HepG2 (cell line): ENCODE results near the gene RPS6KA2. TPM values are rescaled to one million over a fixed set of nuclear protein-coding genes. Genes with fewer than 3 reads are reported as not detected.
A peak's percentile ranks its signal among the peaks of the same experiment; 100 is the strongest.

Experiments
- DPF2 ChIP-seq: sonication (generic); formaldehyde crosslinking; IDR thresholded peaks from 2 replicates; pipeline ENCODE4 v1.4.0; 2020; ENCODE audit warnings: mild to moderate bottlenecking, low read depth, missing genetic modification reagents, borderline replicate concordance
- DRAP1 ChIP-seq: IDR thresholded peaks from 2 replicates; pipeline ENCODE4 v1.6.1; 2016; ENCODE audit warnings: missing genetic modification reagents, missing compliant biosample characterization
- GATAD1 ChIP-seq: IDR thresholded peaks from 2 replicates; pipeline ENCODE4 v1.6.1; 2016; ENCODE audit warnings: missing genetic modification reagents, missing compliant biosample characterization
- MAFG ChIP-seq: sonication (generic); formaldehyde crosslinking; IDR thresholded peaks from 2 replicates; pipeline ENCODE4 v1.5.1; 2020; ENCODE audit warnings: mild to moderate bottlenecking, missing genetic modification reagents
- MIER2 ChIP-seq: IDR thresholded peaks from 2 replicates; pipeline ENCODE4 v1.6.1; 2016; ENCODE audit warnings: missing biosample characterization, missing genetic modification reagents
- NR0B2 ChIP-seq: sonication (generic); formaldehyde crosslinking; IDR thresholded peaks from 2 replicates; pipeline ENCODE4 v1.4.0; 2020; ENCODE audit warnings: mild to moderate bottlenecking, missing genetic modification reagents
- PAXIP1 ChIP-seq: sonication (generic); formaldehyde crosslinking; conservative IDR thresholded peaks from 2 replicates; pipeline ENCODE4 v1.4.0; 2020; ENCODE audit warnings: mild to moderate bottlenecking, missing genetic modification reagents, moderate library complexity
- PBX2 ChIP-seq: IDR thresholded peaks from 2 replicates; pipeline ENCODE4 v1.6.1; 2016; ENCODE audit warnings: control low read depth
- RFXANK ChIP-seq: IDR thresholded peaks from 2 replicates; pipeline ENCODE4 v1.6.1; 2016
- RFXAP ChIP-seq: sonication (generic); formaldehyde crosslinking; IDR thresholded peaks from 2 replicates; pipeline ENCODE4 v1.4.0; 2020; ENCODE audit warnings: missing genetic modification reagents, borderline replicate concordance
- YY1 ChIP-seq: IDR thresholded peaks from 2 replicates; pipeline ENCODE4 v1.6.1; 2011; ENCODE audit warnings: low read length, low read depth, moderate library complexity, mild to moderate bottlenecking; ENCODE audit not compliant: insufficient read depth, insufficient replicate concordance
- ZNF432 ChIP-seq: sonication (generic); formaldehyde crosslinking; IDR thresholded peaks from 2 replicates; pipeline ENCODE4 v1.5.0; 2020; ENCODE audit warnings: missing genetic modification reagents, mild to moderate bottlenecking, borderline replicate concordance
- ZNF503 ChIP-seq: sonication (generic); formaldehyde crosslinking; IDR thresholded peaks from 2 replicates; pipeline ENCODE4 v1.4.0; 2020; ENCODE audit warnings: missing genetic modification reagents
- ZNF646 ChIP-seq: sonication (generic); formaldehyde crosslinking; IDR thresholded peaks from 2 replicates; pipeline ENCODE4 v1.9.0; 2021; ENCODE audit warnings: mild to moderate bottlenecking, missing genetic modification reagents
- ZNF720 ChIP-seq: sonication (generic); formaldehyde crosslinking; IDR thresholded peaks from 2 replicates; pipeline ENCODE4 v1.4.0; 2020; ENCODE audit warnings: missing genetic modification reagents
- polyA plus RNA-seq, 8 experiments: library from polyadenylated mRNA; depleted of rRNA in 3 of 8; stranded (reverse) in 7 of 8; unstranded in 1 of 8; fragments of >200 nt; fragmentation: Illumina TruSeq in 4 of 8; extraction: Trizol in 4 of 8; gene quantifications; 2 replicates each; pipeline versions ENCODE4 v1.2.1 to v1.2.3, GENCODE V29; 2011 to 2016; ENCODE audit warnings: low read depth in 4 of 8, missing spikeins in 1 of 8, mixed read lengths in 1 of 8; ENCODE audit not compliant: insufficient read depth in 1 of 8
- total RNA-seq, 5 experiments: library from RNA; depleted of rRNA; stranded (reverse); fragments of >200 nt; fragmentation: Illumina TruSeq; extraction: Trizol; gene quantifications; 2 replicates each; pipeline ENCODE4 v1.2.3, GENCODE V29; 2016; ENCODE audit warnings: low read depth in 1 of 5

Gene RPS6KA2
- total and polyA plus RNA-seq, 2 of the 13 experiments (the other 11 are each of a cell fraction or from before 2014, with no cell fraction given): 0.22 to 0.38 TPM

- TF ChIP-seq ZNF646 (CRISPR knock-in tag): no peak
- no peak for TF ChIP-seq ZNF720 (CRISPR knock-in tag)
- TF ChIP-seq MIER2 (CRISPR knock-in tag): peak; percentile 53; the same call in 1 of the 2 replicates
- no peak for TF ChIP-seq ZNF432 (CRISPR knock-in tag)
- peak; percentile 93 for TF ChIP-seq ZNF503 (CRISPR knock-in tag)
- peak; percentile 48 for TF ChIP-seq GATAD1 (CRISPR knock-in tag)
- peak; percentile 96 for TF ChIP-seq DPF2
- peak; percentile 53; the same call in 1 of the 2 replicates for TF ChIP-seq RFXAP (CRISPR knock-in tag)
- no peak for TF ChIP-seq YY1
- no peak for TF ChIP-seq MAFG (CRISPR knock-in tag)
- TF ChIP-seq PAXIP1 (CRISPR knock-in tag): peak; percentile 99
- TF ChIP-seq NR0B2 (CRISPR knock-in tag): no peak
- TF ChIP-seq PBX2 (CRISPR knock-in tag): peak; percentile 18; the same call in 1 of the 2 replicates
- TF ChIP-seq DRAP1: peak; percentile 43; the same call in 1 of the 2 replicates
- TF ChIP-seq RFXANK (CRISPR knock-in tag): no peak
Measured at GRCh38 chr6:166387642-166388289, 239.3 kb downstream of the RPS6KA2 start (continued).
